ENCODE results near the gene PELI1. TPM values are rescaled to one million over a fixed set of nuclear protein-coding genes. Genes with fewer than 3 reads are reported as not detected.

The PELI1 gene
- polyA plus RNA-seq, 2 donors, result 31.7 to 51.9 TPM

- Histone ChIP-seq H3K27ac (ENCODE audit: low read depth in 2 of 2, low read length in 1 of 2) (no peak overlapping the region), H3K9me3 (ENCODE audit: control insufficient read depth in 2 of 2, insufficient read depth in 1 of 2, low read depth in 1 of 2, low read length in 1 of 2) (no peaks in the 10 kb centered on the region), H3K4me1 (ENCODE audit: control insufficient read depth in 2 of 2, insufficient read depth in 2 of 2, low read length in 1 of 2) (peaks cover 0 to 2% of the 10 kb centered on the region in 2 donors), H3K36me3 (ENCODE audit: control insufficient read depth in 2 of 2, insufficient read depth in 2 of 2, low read length in 1 of 2) (no peaks in the 10 kb centered on the region), H3K27me3 (ENCODE audit: control insufficient read depth in 1 of 2, insufficient read depth in 2 of 2, low read length in 2 of 2) (no peaks in the 10 kb centered on the region), H3K4me3 (ENCODE audit: low read depth in 1 of 2, low read length in 2 of 2) (peak overlapping the region in 1 of 2 donors; percentile 52)
Observed at GRCh38 chr2:64140665-64141200, 3.5 kb downstream of the PELI1 start.

- WGBS, 2 donors, result 54 to 68% methylated on average over 2 of the region's 2 CpGs
- Histone ChIP-seq H3K27me3 (ENCODE audit: control insufficient read depth in 1 of 2, insufficient read depth in 2 of 2, low read length in 2 of 2) (no peaks in the 10 kb centered on the region), H3K27ac (ENCODE audit: low read depth in 2 of 2, low read length in 1 of 2) (no peak overlapping the region), H3K36me3 (ENCODE audit: control insufficient read depth in 2 of 2, insufficient read depth in 2 of 2, low read length in 1 of 2) (no peaks in the 10 kb centered on the region), H3K4me3 (ENCODE audit: low read depth in 1 of 2, low read length in 2 of 2) (peak overlapping the region in 1 of 2 donors; percentile 33), H3K9me3 (ENCODE audit: control insufficient read depth in 2 of 2, insufficient read depth in 1 of 2, low read depth in 1 of 2, low read length in 1 of 2) (no peaks in the 10 kb centered on the region), H3K4me1 (ENCODE audit: control insufficient read depth in 2 of 2, insufficient read depth in 2 of 2, low read length in 1 of 2) (peaks cover 0 to 2% of the 10 kb centered on the region in 2 donors)
Observed at GRCh38 chr2:64139956-64140355, 4.3 kb downstream of the PELI1 start.

- peak overlapping the region; percentile 39 to 76 for H3K27ac ChIP-seq (ENCODE audit: low read depth in 2 of 2, low read length in 1 of 2)
- no peaks in the 10 kb centered on the region for H3K9me3 ChIP-seq (ENCODE audit: control insufficient read depth in 2 of 2, insufficient read depth in 1 of 2, low read depth in 1 of 2, low read length in 1 of 2)
- H3K4me3 ChIP-seq (ENCODE audit: low read depth in 1 of 2, low read length in 2 of 2), result no peak overlapping the region
- H3K36me3 ChIP-seq (ENCODE audit: control insufficient read depth in 2 of 2, insufficient read depth in 2 of 2, low read length in 1 of 2), result no peaks in the 10 kb centered on the region
- 55 to 65% methylated on average over 3 of the region's 3 CpGs for WGBS, 2 donors
- no peaks in the 10 kb centered on the region for H3K27me3 ChIP-seq (ENCODE audit: control insufficient read depth in 1 of 2, insufficient read depth in 2 of 2, low read length in 2 of 2)
- peaks cover 0 to 2% of the 10 kb centered on the region in 2 donors for H3K4me1 ChIP-seq (ENCODE audit: control insufficient read depth in 2 of 2, insufficient read depth in 2 of 2, low read length in 1 of 2)
Observed at GRCh38 chr2:64137996-64138395, 6.2 kb downstream of the PELI1 start.

GRCh38 chr2:64137567-64137966 lies 6.7 kb downstream of the PELI1 start:
- 49 to 59% methylated on average over 3 of the region's 3 CpGs for WGBS, 2 donors
- no peaks in the 10 kb centered on the region for H3K9me3 ChIP-seq (ENCODE audit: control insufficient read depth in 2 of 2, insufficient read depth in 1 of 2, low read depth in 1 of 2, low read length in 1 of 2)
- H3K4me3 ChIP-seq (ENCODE audit: low read depth in 1 of 2, low read length in 2 of 2), result no peak overlapping the region
- no peaks in the 10 kb centered on the region for H3K36me3 ChIP-seq (ENCODE audit: control insufficient read depth in 2 of 2, insufficient read depth in 2 of 2, low read length in 1 of 2)
- no peaks in the 10 kb centered on the region for H3K27me3 ChIP-seq (ENCODE audit: control insufficient read depth in 1 of 2, insufficient read depth in 2 of 2, low read length in 2 of 2)
- H3K27ac ChIP-seq (ENCODE audit: low read depth in 2 of 2, low read length in 1 of 2), result no peak overlapping the region
- H3K4me1 ChIP-seq (ENCODE audit: control insufficient read depth in 2 of 2, insufficient read depth in 2 of 2, low read length in 1 of 2), result peaks cover 0 to 2% of the 10 kb centered on the region in 2 donors

- WGBS, 2 donors, result 42 to 54% methylated on average over 1 of the region's 1 CpG
- Histone ChIP-seq H3K36me3 (ENCODE audit: control insufficient read depth in 2 of 2, insufficient read depth in 2 of 2, low read length in 1 of 2) (no peaks in the 10 kb centered on the region), H3K27ac (ENCODE audit: low read depth in 2 of 2, low read length in 1 of 2) (no peak overlapping the region), H3K9me3 (ENCODE audit: control insufficient read depth in 2 of 2, insufficient read depth in 1 of 2, low read depth in 1 of 2, low read length in 1 of 2) (no peaks in the 10 kb centered on the region), H3K4me3 (ENCODE audit: low read depth in 1 of 2, low read length in 2 of 2) (no peak overlapping the region), H3K4me1 (ENCODE audit: control insufficient read depth in 2 of 2, insufficient read depth in 2 of 2, low read length in 1 of 2) (peaks cover 0 to 2% of the 10 kb centered on the region in 2 donors), H3K27me3 (ENCODE audit: control insufficient read depth in 1 of 2, insufficient read depth in 2 of 2, low read length in 2 of 2) (no peaks in the 10 kb centered on the region)
Observed at GRCh38 chr2:64135421-64135820, 8.8 kb downstream of the PELI1 start.

- Histone ChIP-seq H3K36me3 (ENCODE audit: control insufficient read depth in 2 of 2, insufficient read depth in 2 of 2, low read length in 1 of 2) (no peaks in the 10 kb centered on the region), H3K4me3 (ENCODE audit: low read depth in 1 of 2, low read length in 2 of 2) (no peak overlapping the region), H3K9me3 (ENCODE audit: control insufficient read depth in 2 of 2, insufficient read depth in 1 of 2, low read depth in 1 of 2, low read length in 1 of 2) (no peaks in the 10 kb centered on the region), H3K27ac (ENCODE audit: low read depth in 2 of 2, low read length in 1 of 2) (no peak overlapping the region), H3K4me1 (ENCODE audit: control insufficient read depth in 2 of 2, insufficient read depth in 2 of 2, low read length in 1 of 2) (peaks cover 0 to 2% of the 10 kb centered on the region in 2 donors), H3K27me3 (ENCODE audit: control insufficient read depth in 1 of 2, insufficient read depth in 2 of 2, low read length in 2 of 2) (no peaks in the 10 kb centered on the region)
Observed at GRCh38 chr2:64134813-64135212, 9.4 kb downstream of the PELI1 start.

GRCh38 chr2:64133828-64134227 lies 10.4 kb downstream of the PELI1 start:
- Histone ChIP-seq H3K4me3 (ENCODE audit: low read depth in 1 of 2, low read length in 2 of 2) (no peak overlapping the region), H3K27ac (ENCODE audit: low read depth in 2 of 2, low read length in 1 of 2) (no peak overlapping the region), H3K4me1 (ENCODE audit: control insufficient read depth in 2 of 2, insufficient read depth in 2 of 2, low read length in 1 of 2) (peaks cover 0 to 2% of the 10 kb centered on the region in 2 donors), H3K27me3 (ENCODE audit: control insufficient read depth in 1 of 2, insufficient read depth in 2 of 2, low read length in 2 of 2) (no peaks in the 10 kb centered on the region), H3K36me3 (ENCODE audit: control insufficient read depth in 2 of 2, insufficient read depth in 2 of 2, low read length in 1 of 2) (no peaks in the 10 kb centered on the region), H3K9me3 (ENCODE audit: control insufficient read depth in 2 of 2, insufficient read depth in 1 of 2, low read depth in 1 of 2, low read length in 1 of 2) (no peaks in the 10 kb centered on the region)

GRCh38 chr2:64133354-64133753 lies 10.9 kb downstream of the PELI1 start:
- H3K27me3 ChIP-seq (ENCODE audit: control insufficient read depth in 1 of 2, insufficient read depth in 2 of 2, low read length in 2 of 2), result no peaks in the 10 kb centered on the region
- H3K4me3 ChIP-seq (ENCODE audit: low read depth in 1 of 2, low read length in 2 of 2), result no peak overlapping the region
- WGBS, 2 donors, result 89 to 96% methylated on average over 1 of the region's 1 CpG
- no peaks in the 10 kb centered on the region for H3K9me3 ChIP-seq (ENCODE audit: control insufficient read depth in 2 of 2, insufficient read depth in 1 of 2, low read depth in 1 of 2, low read length in 1 of 2)
- no peaks in the 10 kb centered on the region for H3K36me3 ChIP-seq (ENCODE audit: control insufficient read depth in 2 of 2, insufficient read depth in 2 of 2, low read length in 1 of 2)
- H3K4me1 ChIP-seq (ENCODE audit: control insufficient read depth in 2 of 2, insufficient read depth in 2 of 2, low read length in 1 of 2), result peaks cover 0 to under 1% of the 10 kb centered on the region in 2 donors
- H3K27ac ChIP-seq (ENCODE audit: low read depth in 2 of 2, low read length in 1 of 2), result no peak overlapping the region

- 81 to 95% methylated on average over 2 of the region's 2 CpGs for WGBS, 2 donors
- no peaks in the 10 kb centered on the region for H3K36me3 ChIP-seq (ENCODE audit: control insufficient read depth in 2 of 2, insufficient read depth in 2 of 2, low read length in 1 of 2)
- H3K4me1 ChIP-seq (ENCODE audit: control insufficient read depth in 2 of 2, insufficient read depth in 2 of 2, low read length in 1 of 2), result no peaks in the 10 kb centered on the region
- H3K27me3 ChIP-seq (ENCODE audit: control insufficient read depth in 1 of 2, insufficient read depth in 2 of 2, low read length in 2 of 2), result no peaks in the 10 kb centered on the region
- H3K27ac ChIP-seq (ENCODE audit: low read depth in 2 of 2, low read length in 1 of 2), result no peak overlapping the region
- H3K9me3 ChIP-seq (ENCODE audit: control insufficient read depth in 2 of 2, insufficient read depth in 1 of 2, low read depth in 1 of 2, low read length in 1 of 2), result no peaks in the 10 kb centered on the region
- no peak overlapping the region for H3K4me3 ChIP-seq (ENCODE audit: low read depth in 1 of 2, low read length in 2 of 2)
Observed at GRCh38 chr2:64130333-64130732, 13.9 kb downstream of the PELI1 start.

GRCh38 chr2:64128943-64129391 lies 15.3 kb downstream of the PELI1 start:
- Histone ChIP-seq H3K4me3 (ENCODE audit: low read depth in 1 of 2, low read length in 2 of 2) (no peak overlapping the region), H3K4me1 (ENCODE audit: control insufficient read depth in 2 of 2, insufficient read depth in 2 of 2, low read length in 1 of 2) (no peaks in the 10 kb centered on the region), H3K36me3 (ENCODE audit: control insufficient read depth in 2 of 2, insufficient read depth in 2 of 2, low read length in 1 of 2) (no peaks in the 10 kb centered on the region), H3K27me3 (ENCODE audit: control insufficient read depth in 1 of 2, insufficient read depth in 2 of 2, low read length in 2 of 2) (no peaks in the 10 kb centered on the region), H3K27ac (ENCODE audit: low read depth in 2 of 2, low read length in 1 of 2) (no peak overlapping the region), H3K9me3 (ENCODE audit: control insufficient read depth in 2 of 2, insufficient read depth in 1 of 2, low read depth in 1 of 2, low read length in 1 of 2) (no peaks in the 10 kb centered on the region)
